ENCODE data around the gene EIF5A.
"Not testable (repeated sequence)": the region's sequence is repeated elsewhere in the genome, so short reads cannot be mapped to it uniquely, and the experiment has no call there.

Gene EIF5A

DNA sequence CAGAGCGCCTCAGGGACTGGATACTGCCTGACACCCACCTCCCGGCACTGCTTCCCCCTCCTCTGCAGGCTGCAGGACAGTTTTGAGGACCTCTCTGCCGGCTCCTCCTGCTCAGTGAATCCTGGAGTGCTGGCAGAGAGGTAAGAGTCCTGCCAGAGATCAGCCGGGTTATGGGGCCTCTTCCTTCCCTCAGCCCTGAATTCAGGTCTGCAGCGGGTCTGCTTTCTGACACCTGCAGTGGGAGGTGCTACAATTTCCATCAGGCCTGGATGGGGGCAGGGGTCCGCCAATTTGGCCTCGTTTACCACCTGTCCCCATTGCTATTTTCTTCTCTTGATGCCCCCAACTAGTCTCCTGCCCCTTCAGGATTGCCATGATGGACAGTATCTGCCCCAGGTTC, 24.7 kb downstream of the EIF5A start:
- no peak for TF ChIP-seq JUND (IDR thresholded peaks at IDR 0.05; ENCODE audit: low read depth)
- in situ Hi-C loops (cut with HindIII; ENCODE audit: low pct_unique_long_range_greater_than_20kb, low sequenced_read_pairs), result no loop called here
- no peak for DNase-seq (ENCODE audit: low read depth in 1 of 2, low spot score in 1 of 2)

DNA sequence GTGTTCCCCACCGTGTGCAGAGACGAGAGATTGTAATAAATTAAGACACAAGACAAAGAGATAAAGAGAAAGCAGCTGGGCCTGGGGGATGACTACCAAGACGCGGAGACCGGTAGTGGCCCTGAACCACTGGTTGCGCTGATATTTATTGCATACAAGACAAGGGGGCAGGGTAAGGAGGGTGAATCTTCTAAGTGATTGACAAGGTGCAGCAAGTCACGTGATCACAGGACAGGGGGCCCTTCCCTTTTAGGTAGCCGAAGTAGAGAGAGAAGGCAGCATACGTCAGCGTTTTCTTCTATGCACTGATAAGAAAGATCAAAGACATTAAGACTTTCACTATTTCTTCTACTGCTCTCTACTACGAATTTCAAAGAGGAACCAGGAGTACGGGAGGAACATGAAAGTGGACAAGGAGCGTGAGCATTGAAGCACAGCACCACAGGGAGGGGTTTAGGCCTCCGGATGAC, 25.2 kb downstream of the EIF5A start:
- DNase-seq (ENCODE audit: low read depth in 1 of 2, low spot score in 1 of 2); in situ Hi-C loops (cut with HindIII; ENCODE audit: low pct_unique_long_range_greater_than_20kb, low sequenced_read_pairs): not testable (repeated sequence)

DNA sequence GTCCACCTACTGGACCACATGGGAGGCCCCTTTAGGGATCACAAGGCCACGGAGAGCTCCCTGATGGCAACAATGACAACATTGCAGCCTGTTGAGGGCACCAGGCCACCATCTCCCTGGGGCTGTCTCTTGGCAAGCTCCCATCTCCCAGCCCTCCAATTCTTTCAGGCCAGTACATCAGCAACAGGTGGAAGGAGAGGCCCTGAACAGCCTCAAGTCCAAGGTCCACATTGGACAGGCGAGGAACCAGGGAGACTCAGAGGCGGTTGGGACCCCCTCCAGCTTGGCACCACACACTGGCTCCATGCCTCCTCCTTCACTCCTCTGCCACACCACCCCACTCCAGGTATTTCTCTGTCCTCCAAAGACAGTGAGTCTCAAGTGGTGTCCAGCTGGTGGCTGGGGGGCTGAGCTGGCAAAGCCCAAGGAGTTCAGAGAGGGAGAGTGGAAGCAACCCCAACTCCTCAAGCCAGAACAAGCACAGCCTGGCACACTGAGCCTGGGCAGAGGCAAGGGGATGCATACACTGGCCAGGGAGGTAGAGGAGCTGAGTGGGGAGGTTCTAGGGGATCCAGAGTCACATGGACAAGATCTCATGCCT, 27.6 kb downstream of the EIF5A start:
- in situ Hi-C loops (cut with HindIII; ENCODE audit: low pct_unique_long_range_greater_than_20kb, low sequenced_read_pairs), result no loop called here
- DNase-seq (ENCODE audit: low read depth in 1 of 2, low spot score in 1 of 2), result no peak
- no peak for TF ChIP-seq JUND (IDR thresholded peaks at IDR 0.05; ENCODE audit: low read depth)

DNA sequence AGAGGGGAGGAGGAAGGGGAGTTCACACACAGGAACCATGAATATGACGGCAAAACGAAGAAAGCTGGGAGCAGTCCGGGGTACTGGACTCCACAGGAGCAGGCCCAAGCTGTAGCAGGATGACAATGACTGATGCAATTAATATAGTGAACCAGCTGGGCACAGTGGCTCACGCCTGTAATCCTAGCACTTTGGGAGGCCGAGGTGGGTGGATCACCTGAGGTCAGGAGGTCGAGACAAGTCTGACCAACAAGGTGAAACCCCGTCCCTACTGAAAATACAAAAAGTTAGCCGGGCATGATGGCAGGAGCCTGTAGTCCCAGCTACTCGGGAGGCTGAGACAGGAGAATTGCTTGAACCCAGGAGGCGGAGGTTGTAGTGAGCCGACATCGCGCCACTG, 28.3 kb downstream of the EIF5A start:
- DNase-seq (ENCODE audit: low read depth in 1 of 2, low spot score in 1 of 2); in situ Hi-C loops (cut with HindIII; ENCODE audit: low pct_unique_long_range_greater_than_20kb, low sequenced_read_pairs): not testable (repeated sequence)

DNA sequence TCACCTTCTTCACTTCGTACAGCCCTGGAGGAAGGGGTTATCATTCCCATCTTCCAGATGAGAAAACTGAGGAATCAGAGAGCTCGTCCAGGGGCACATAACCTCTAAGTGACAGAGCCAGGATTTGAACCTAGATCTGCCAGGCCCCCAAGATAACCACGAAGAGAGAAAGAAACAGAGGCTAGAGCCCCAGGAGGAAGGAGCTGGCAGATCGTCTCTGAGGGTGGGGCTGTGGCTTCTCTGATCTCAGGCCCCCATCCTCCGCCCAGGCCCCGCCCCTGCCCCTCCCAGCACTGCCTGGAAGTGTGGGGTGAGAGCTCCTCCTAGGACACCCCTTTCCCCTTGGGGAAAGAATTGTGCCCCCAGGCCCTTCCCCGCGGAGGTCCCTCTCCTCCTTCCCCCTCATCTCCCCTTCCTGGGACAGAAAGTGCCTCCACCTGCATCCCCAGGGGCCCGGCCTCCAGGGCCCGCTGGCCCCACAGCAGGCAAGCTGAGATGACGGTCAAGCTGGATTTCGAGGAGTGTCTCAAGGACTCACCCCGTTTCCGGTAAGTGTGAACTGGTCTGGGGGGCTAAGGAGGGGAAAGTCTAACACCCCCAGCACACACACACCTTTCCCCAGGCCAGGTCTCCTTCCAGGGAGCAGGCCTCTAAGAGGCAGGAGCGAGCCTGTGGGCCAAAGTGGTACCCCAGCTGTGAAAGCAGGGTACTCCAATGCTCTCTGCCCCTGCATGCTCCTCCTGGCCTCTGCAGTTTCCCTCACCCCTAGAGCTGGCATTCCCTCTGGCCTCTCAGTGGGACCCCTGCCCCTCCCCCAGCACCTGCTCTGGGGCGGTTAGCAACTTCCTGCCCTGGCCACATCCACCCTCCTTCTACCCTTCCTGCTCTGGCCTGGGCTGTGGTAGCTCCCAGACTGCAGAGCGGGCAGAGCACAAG, 29.1 kb downstream of the EIF5A start, which contains the start of gene ACAP1:
Gene ACAP1 (plus strand): TSS at position 290 of the 936 bp plus-strand sequence. CDS start 206 bp downstream, at position 496.
- TF ChIP-seq JUND (IDR thresholded peaks at IDR 0.05; ENCODE audit: low read depth), result no peak
- in situ Hi-C loops (cut with HindIII; ENCODE audit: low pct_unique_long_range_greater_than_20kb, low sequenced_read_pairs), result no loop called here
- DNase-seq (ENCODE audit: low read depth in 1 of 2, low spot score in 1 of 2), result no peak

DNA sequence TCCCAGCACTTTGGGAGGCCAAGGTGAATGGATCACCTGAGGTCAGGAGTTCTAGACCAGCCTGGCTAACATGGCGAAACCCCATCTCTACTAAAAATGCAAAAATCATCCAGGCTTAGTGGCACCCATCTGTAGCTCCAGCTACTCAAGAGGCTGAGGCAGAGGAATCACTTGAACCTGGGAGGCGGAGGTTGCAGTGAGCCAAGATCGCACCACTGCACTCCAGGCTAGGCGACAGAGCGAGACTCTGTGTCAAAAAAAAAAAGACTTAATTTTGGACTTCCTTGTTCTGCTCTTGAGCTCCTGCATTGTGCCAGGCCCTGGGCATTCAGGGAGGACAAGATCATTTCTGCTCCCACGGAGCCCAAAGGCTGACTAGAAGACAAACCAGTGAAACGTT, 30.2 kb downstream of the EIF5A start:
- in situ Hi-C loops (cut with HindIII; ENCODE audit: low pct_unique_long_range_greater_than_20kb, low sequenced_read_pairs); DNase-seq (ENCODE audit: low read depth in 1 of 2, low spot score in 1 of 2): not testable (repeated sequence)

DNA sequence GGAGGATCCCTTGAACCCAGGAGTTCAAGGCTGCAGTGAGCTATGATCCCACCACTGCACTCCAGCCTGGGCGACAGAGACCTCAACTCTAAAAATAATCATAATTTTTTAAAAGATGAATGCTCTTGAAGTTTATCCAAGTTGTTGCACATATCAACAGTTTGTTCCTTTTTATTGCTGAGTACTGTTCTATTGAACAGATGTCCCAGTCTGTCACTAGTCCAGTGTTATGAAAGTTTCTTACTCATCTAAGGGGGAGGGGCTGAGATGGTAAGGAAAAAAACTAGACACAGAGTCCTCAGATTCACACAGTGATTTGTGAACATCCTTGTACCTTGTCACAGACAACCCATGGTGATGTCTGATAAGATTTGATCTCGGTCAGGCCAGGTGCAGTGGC, 32.8 kb downstream of the EIF5A start:
- in situ Hi-C loops (cut with HindIII; ENCODE audit: low pct_unique_long_range_greater_than_20kb, low sequenced_read_pairs), result no loop called here

DNA sequence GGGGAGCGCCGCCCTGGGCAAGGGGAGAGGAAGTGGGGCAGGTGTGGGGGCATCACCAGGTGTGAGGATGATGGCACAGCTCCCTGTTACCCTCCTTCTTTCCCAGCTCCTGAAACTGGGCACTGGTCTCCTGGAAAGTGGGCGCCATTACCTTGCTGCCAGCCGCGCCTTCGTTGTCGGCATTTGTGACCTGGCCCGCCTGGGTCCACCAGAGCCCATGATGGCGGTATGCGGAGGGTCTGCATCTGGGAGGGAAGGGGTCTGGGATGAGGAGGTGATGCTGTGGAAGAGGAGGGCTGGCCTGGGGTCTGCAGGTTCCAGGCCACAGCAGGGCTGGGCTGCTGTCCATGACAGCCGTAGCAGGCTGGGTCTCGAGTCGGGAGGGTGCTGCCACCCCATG, 34.4 kb downstream of the EIF5A start:
- in situ Hi-C loops (cut with HindIII; ENCODE audit: low pct_unique_long_range_greater_than_20kb, low sequenced_read_pairs), result no loop called here
- DNase-seq (ENCODE audit: low read depth in 1 of 2, low spot score in 1 of 2), result no peak
- TF ChIP-seq JUND (IDR thresholded peaks at IDR 0.05; ENCODE audit: low read depth), result no peak

More for the DNA sequence above, 32.8 kb downstream of the EIF5A start:
- TF ChIP-seq JUND (IDR thresholded peaks at IDR 0.05; ENCODE audit: low read depth), result no peak
- no peak for DNase-seq (ENCODE audit: low read depth in 1 of 2, low spot score in 1 of 2)

DNA sequence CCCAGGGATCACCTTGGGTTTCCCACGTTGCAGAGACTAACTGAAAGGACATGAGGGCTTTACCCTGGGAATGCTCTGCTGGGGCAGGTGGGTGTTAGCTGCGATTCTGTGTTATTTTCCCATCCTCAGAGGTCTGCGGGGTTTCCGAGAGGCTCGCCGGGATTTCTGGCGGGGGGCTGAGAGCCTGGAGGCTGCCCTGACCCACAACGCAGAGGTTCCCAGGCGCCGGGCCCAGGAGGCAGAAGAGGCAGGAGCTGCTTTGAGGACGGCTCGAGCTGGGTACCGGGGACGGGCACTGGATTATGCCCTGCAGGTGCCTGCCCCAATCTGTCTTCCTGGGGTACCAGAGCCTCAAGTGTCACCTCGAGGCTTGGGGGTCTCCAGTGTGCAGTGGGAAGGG, 35.8 kb downstream of the EIF5A start:
- no peak for DNase-seq (ENCODE audit: low read depth in 1 of 2, low spot score in 1 of 2)
- in situ Hi-C loops (cut with HindIII; ENCODE audit: low pct_unique_long_range_greater_than_20kb, low sequenced_read_pairs), result no loop called here
- no peak for TF ChIP-seq JUND (IDR thresholded peaks at IDR 0.05; ENCODE audit: low read depth)

DNA sequence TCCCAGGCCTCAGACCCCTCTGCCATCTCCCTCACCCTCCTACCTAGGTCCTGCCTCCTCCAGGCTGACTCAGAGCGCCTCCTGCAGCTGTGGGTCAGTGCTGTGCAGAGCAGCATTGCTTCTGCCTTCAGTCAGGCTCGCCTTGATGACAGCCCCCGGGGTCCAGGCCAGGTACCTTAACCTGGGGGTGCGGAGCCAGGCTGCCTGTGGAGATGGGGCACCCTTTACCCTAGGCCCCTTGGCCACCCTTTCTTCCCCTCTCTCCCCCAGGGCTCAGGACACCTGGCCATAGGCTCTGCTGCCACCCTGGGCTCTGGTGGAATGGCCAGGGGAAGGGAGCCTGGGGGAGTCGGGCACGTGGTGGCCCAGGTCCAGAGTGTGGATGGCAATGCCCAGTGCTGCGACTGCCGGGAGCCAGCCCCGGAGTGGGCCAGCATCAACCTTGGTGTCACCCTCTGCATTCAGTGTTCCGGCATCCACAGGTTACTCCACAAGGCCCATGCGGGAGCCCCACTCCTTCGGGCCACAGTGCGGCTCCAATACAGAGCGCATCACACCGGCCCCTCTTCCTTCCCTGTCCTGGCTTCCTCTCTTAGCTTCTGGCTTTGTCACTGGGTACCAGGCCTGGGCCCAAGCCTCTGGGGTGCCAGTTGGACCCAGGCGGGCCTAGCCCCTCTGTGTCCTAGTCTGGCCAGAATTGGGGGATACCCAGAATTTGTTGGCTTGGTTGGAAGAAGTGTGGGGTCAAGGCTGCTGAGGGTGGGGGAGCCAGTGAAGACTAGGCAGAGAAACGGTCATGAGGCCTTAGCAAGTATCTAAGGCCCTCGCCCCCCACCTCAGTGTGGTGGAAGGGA, 39.6 kb downstream of the EIF5A start:
- in situ Hi-C loops (cut with HindIII; ENCODE audit: low pct_unique_long_range_greater_than_20kb, low sequenced_read_pairs), result no loop called here
- no peak for TF ChIP-seq JUND (IDR thresholded peaks at IDR 0.05; ENCODE audit: low read depth)
- DNase-seq (ENCODE audit: low read depth in 1 of 2, low spot score in 1 of 2), result no peak

DNA sequence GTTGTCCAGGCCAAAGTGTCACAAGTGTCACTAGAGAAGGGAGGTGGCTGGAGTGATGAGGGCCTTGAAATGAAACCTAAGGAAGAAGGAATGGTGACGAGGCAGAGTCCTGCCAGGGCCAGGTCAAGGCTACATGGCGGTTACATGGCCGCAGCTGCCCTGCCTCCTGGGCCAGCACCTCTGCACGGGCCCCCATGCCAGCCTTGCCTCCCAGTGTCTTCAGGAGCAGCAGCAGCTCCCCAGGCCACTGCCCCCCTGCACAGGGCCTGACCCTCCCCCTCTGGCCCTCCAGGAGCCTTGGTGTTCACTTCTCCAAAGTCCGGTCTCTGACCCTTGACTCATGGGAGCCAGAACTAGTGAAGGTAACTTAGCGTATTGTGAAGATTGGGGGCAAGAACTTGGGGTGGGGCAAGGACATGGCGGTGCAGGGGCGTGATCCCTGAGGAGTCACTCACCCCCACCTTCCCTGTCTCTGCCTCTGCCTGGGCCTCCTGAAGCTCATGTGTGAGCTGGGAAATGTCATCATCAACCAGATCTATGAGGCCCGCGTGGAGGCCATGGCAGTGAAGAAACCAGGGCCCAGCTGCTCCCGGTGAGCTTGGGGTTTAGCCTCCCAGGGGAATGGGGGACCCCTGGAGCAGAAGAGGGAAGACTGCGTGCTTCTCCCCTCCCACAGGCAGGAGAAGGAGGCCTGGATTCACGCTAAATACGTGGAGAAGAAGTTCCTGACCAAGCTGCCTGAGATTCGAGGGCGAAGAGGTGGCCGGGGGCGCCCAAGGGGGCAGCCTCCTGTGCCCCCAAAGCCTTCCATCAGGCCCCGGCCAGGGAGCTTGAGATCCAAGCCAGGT, 40.4 kb downstream of the EIF5A start:
- in situ Hi-C loops (cut with HindIII; ENCODE audit: low pct_unique_long_range_greater_than_20kb, low sequenced_read_pairs), result no loop called here
- TF ChIP-seq JUND (IDR thresholded peaks at IDR 0.05; ENCODE audit: low read depth), result no peak
- no peak for DNase-seq (ENCODE audit: low read depth in 1 of 2, low spot score in 1 of 2)
